ENCODE measurements around the gene GPR108.
A peak's percentile ranks its signal among the peaks of the same experiment; 100 is the strongest.

GPR108 gene

DNA sequence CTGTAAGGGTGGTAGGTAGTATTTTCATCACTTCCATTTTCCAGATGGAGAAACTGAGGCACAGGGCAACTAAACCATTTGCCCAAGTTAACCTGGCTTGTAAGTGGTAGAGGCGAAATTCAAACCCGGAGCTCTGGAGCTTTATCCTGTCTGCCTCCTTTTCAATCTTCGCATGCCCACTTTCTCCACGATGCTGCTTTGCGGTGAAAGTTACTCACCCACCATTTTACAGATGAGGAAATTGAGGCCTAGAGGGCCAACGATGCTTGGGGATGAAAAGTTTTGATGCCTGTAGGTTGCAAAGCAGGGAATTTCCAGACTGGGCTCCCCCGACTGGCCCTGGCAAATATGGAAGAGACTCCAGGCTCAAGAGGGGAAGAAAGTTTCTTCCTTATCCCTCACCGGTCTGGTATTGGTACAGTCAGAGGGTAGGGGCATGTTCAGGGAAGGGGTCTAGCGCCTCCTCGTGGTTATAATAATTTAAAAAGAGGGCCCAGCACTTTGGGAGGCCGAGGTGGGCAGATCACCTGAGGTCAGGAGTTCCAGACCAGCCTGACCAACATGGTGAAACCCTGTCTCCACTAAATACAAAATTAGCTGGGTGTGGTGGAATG lies 31.7 kb upstream of the GPR108 start:
- ChIA-PET POLR2A (no interaction called here), CTCF (interaction anchor here (0.5 to 9.5 kb wide), 10 partner anchors 21 to 643 kb away, joined by 3 to 92 read pairs (median 3); partner anchors contain the start of gene GPR108)
- Histone ChIP-seq H3K27me3 (replicated peaks in 2 of 5; ENCODE audit: control insufficient read depth in 4 of 5, insufficient read depth in 5 of 5, low read length in 4 of 5) (no peaks in the 10 kb centered on the region), H3K4me1 (ENCODE audit: control extremely low read depth in 1 of 4, control insufficient read depth in 4 of 4, insufficient read depth in 4 of 4, low read length in 3 of 4) (peaks cover 2 to 39% (median 31%) of the 10 kb centered on the region in 4 experiments), H3K27ac (ENCODE audit: insufficient read depth in 1 of 2, low read depth in 1 of 2, low read length in 2 of 2, poor library complexity in 1 of 2, severe bottlenecking in 2 of 2) (no peak overlapping the region), H3K9me3 (ENCODE audit: control extremely low read depth in 1 of 5, control insufficient read depth in 4 of 5, insufficient read depth in 2 of 5, low read depth in 1 of 5, low read length in 4 of 5) (no peaks in the 10 kb centered on the region), H3K4me3 (ENCODE audit: control insufficient read depth in 1 of 7, extremely low read depth in 1 of 7, insufficient read depth in 4 of 7, low read depth in 2 of 7, low read length in 6 of 7) (no peak overlapping the region), H3K36me3 (ENCODE audit: control insufficient read depth in 4 of 4, insufficient read depth in 4 of 4, low read length in 3 of 4) (no peaks in the 10 kb centered on the region)
- peak in 2 of 3 donors; percentile 33 to 40 for DNase-seq
- WGBS (ENCODE audit: insufficient coverage) = 83% methylated on average over 10 of the region's 11 CpGs

DNA sequence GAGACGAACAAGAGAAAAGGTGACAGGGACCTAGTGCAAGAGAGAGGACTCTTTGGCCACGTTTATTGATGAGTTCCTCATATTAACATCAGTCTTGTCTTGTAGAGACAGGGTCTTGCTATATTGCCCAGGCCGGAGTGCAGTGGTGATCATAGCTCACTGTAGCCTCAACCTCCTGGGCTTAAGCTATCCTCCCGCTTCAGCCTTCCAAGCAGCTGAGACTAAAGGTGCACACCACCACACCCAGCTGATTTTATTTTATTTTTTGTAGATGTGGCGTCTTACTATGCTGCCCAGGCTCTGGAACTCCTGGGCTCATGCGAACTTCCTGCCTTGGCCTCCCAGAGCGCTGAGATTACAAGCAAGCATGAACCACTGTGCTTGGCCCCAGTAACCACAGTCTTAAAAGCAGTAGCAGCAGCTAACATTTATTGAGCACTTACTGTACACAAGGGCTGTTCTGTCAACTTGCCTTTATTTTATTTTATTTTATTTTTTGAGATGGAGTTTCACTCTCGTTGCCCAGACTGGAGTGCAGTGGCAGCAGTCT lies 30.9 kb upstream of the GPR108 start:
- H3K36me3 ChIP-seq (ENCODE audit: control insufficient read depth in 4 of 4, insufficient read depth in 4 of 4, low read length in 3 of 4) = no peaks in the 10 kb centered on the region
- ChIA-PET POLR2A (interaction anchor here (1.1 kb wide), 1 partner anchor 33 kb away, joined by 3 read pairs; no protein-coding TSS in a partner anchor), CTCF (interaction anchor here (0.5 to 9.5 kb wide), 7 partner anchors 30 to 206 kb away, joined by 3 to 92 read pairs (median 4); partner anchors contain the start of gene GPR108)
- peak overlapping the region; percentile 13 to 93 (median 76) for H3K4me3 ChIP-seq (ENCODE audit: control insufficient read depth in 1 of 7, extremely low read depth in 1 of 7, insufficient read depth in 4 of 7, low read depth in 2 of 7, low read length in 6 of 7)
- H3K27me3 ChIP-seq (replicated peaks in 2 of 5; ENCODE audit: control insufficient read depth in 4 of 5, insufficient read depth in 5 of 5, low read length in 4 of 5) = no peaks in the 10 kb centered on the region
- H3K27ac ChIP-seq (ENCODE audit: insufficient read depth in 1 of 2, low read depth in 1 of 2, low read length in 2 of 2, poor library complexity in 1 of 2, severe bottlenecking in 2 of 2) = no peak overlapping the region
- H3K9me3 ChIP-seq (ENCODE audit: control extremely low read depth in 1 of 5, control insufficient read depth in 4 of 5, insufficient read depth in 2 of 5, low read depth in 1 of 5, low read length in 4 of 5) = no peaks in the 10 kb centered on the region
- no peak for DNase-seq
- H3K4me1 ChIP-seq (ENCODE audit: control extremely low read depth in 1 of 4, control insufficient read depth in 4 of 4, insufficient read depth in 4 of 4, low read length in 3 of 4) = peaks cover 2 to 33% (median 25%) of the 10 kb centered on the region in 4 experiments
- WGBS (ENCODE audit: insufficient coverage) = 66% methylated on average over 6 of the region's 8 CpGs

DNA sequence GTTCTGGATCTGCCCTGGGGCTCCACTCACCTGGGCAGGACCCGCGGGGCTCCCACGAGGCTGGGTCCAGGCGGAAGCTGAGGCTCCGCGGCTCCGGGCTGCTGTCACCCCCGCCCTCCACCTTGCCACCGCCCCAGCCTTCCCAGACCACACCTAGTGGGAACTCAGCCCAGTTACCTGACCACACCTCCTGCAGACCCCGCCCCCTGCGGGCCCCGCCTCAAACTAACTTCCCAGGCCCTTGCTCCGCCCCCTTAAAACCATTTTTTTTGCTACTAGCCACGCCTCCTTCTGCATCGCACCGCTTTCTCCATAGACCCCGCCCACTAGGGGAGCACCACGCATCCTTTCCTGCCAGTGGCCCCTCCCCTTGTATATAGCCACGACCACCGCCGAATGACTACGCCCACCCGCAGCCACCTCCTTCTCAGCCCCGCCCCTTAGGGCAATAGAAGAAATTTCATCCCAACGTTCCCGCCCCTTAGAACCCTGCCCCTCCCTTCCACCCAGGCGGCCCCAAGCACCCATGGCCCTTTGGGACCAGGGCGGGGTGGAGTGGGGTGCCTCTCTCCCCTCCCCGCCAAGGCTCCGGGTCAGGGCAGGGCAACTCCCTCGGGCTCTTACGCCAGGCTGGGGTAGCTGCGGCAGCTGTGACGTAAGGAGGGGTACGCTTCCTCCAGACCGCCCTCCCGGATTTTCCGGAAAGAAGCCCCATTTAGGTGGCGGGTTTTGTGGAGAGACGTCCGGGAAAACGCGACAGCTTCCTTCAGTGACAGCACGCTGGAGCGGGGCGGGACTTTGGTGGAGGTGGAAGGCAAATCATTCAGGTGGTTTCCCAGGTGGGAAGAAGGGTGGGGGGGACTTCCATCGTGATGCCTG lies 30.2 kb upstream of the GPR108 start, which contains the start of gene SH2D3A:
Gene SH2D3A (minus strand): TSS at position 79 of the 879 bp plus-strand sequence. CDS start 3,687 bp downstream, outside the sequence.
- Histone ChIP-seq H3K9me3 (ENCODE audit: control extremely low read depth in 1 of 5, control insufficient read depth in 4 of 5, insufficient read depth in 2 of 5, low read depth in 1 of 5, low read length in 4 of 5) (no peaks in the 10 kb centered on the region), H3K27me3 (replicated peaks in 2 of 5; ENCODE audit: control insufficient read depth in 4 of 5, insufficient read depth in 5 of 5, low read length in 4 of 5) (no peaks in the 10 kb centered on the region), H3K27ac (ENCODE audit: insufficient read depth in 1 of 2, low read depth in 1 of 2, low read length in 2 of 2, poor library complexity in 1 of 2, severe bottlenecking in 2 of 2) (peak within 1 kb of the TSS in 1 of 2 experiments; percentile 51), H3K4me3 (ENCODE audit: control insufficient read depth in 1 of 7, extremely low read depth in 1 of 7, insufficient read depth in 4 of 7, low read depth in 2 of 7, low read length in 6 of 7) (peak within 1 kb of the TSS; percentile 34 to 93 (median 76)), H3K36me3 (ENCODE audit: control insufficient read depth in 4 of 4, insufficient read depth in 4 of 4, low read length in 3 of 4) (no peaks in the 10 kb centered on the region), H3K4me1 (ENCODE audit: control extremely low read depth in 1 of 4, control insufficient read depth in 4 of 4, insufficient read depth in 4 of 4, low read length in 3 of 4) (peaks cover 2 to 26% (median 21%) of the 10 kb centered on the region in 4 experiments)
- WGBS (ENCODE audit: insufficient coverage) = 2% methylated on average over 34 of the region's 47 CpGs
- POLR2A ChIA-PET = interaction anchor here (0.5 to 1.2 kb wide), 3 partner anchors 34 to 95 kb away, joined by 3 to 7 read pairs (median 3); no protein-coding TSS in a partner anchor
- peak; percentile 94 to 96 (median 96) for DNase-seq
- CTCF ChIA-PET = interaction anchor here (1.2 to 9.5 kb wide), 3 partner anchors 13 to 35 kb away, joined by 3 to 92 read pairs (median 6); no protein-coding TSS in a partner anchor

DNA sequence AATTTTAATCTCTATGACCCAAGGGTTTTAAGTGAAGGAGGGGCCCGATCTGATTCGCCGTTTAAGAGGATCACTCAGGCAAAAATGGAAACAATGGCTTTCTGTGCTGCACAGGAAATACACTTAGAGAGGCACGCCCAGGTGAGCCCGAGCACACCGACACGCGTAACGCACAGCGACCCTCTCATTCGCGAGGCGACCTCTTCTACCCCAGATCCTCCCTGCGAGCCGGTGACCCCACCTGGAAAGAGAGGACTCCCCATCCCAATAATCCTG lies 29.6 kb upstream of the GPR108 start:
- Histone ChIP-seq H3K9me3 (ENCODE audit: control extremely low read depth in 1 of 5, control insufficient read depth in 4 of 5, insufficient read depth in 2 of 5, low read depth in 1 of 5, low read length in 4 of 5) (no peaks in the 10 kb centered on the region), H3K27ac (ENCODE audit: insufficient read depth in 1 of 2, low read depth in 1 of 2, low read length in 2 of 2, poor library complexity in 1 of 2, severe bottlenecking in 2 of 2) (peak overlapping the region in 1 of 2 experiments; percentile 51), H3K36me3 (ENCODE audit: control insufficient read depth in 4 of 4, insufficient read depth in 4 of 4, low read length in 3 of 4) (no peaks in the 10 kb centered on the region), H3K4me3 (ENCODE audit: control insufficient read depth in 1 of 7, extremely low read depth in 1 of 7, insufficient read depth in 4 of 7, low read depth in 2 of 7, low read length in 6 of 7) (peak overlapping the region; percentile 34 to 93 (median 76)), H3K27me3 (replicated peaks in 2 of 5; ENCODE audit: control insufficient read depth in 4 of 5, insufficient read depth in 5 of 5, low read length in 4 of 5) (no peaks in the 10 kb centered on the region), H3K4me1 (ENCODE audit: control extremely low read depth in 1 of 4, control insufficient read depth in 4 of 4, insufficient read depth in 4 of 4, low read length in 3 of 4) (peaks cover 2 to 26% (median 21%) of the 10 kb centered on the region in 4 experiments)
- 0% methylated on average over 13 of the region's 15 CpGs for WGBS (ENCODE audit: insufficient coverage)
- peak in 2 of 3 donors; percentile 42 to 56 for DNase-seq
- POLR2A ChIA-PET = interaction anchor here (1.2 kb wide), 1 partner anchor 60 kb away, joined by 3 read pairs; no protein-coding TSS in a partner anchor
- CTCF ChIA-PET = interaction anchor here (1.2 to 9.5 kb wide), 2 partner anchors 13 to 35 kb away, joined by 3 to 92 read pairs; no protein-coding TSS in a partner anchor

DNA sequence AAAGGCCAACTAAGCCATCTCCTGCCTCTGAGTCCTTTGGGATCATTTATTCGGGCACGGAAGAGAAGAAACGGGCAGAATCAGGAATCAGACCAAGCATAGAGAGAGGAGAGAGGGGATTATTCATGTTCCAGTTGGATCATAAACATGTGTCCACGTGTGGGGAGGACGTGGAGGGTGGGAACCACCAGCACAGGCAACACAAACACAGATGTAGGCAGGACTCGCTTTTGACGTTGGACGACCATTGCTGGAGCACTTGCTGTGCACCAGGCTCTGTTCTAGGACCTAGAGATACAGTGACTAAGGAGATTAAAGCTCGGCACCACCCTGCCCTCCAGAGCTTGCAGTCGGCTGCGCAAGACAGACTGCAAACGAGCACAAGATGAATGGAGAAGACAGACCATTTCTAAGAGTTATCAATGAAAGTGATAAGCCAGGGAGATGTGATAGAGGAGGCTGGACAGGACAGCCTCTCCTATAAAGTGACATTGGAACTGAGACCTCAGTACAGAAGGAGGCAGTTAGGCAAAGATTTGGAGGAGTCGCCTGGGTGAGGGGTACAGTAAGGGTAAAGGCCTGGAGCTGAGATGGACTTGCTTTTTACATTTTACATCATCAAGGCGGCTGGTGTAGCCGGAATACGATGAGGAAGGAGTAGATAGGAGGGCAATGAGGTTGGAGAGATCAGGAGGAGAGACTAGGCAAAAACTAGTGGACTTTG lies 29.1 kb upstream of the GPR108 start:
- CTCF ChIA-PET = interaction anchor here (1.2 to 9.5 kb wide), 2 partner anchors 12 to 36 kb away, joined by 3 to 92 read pairs; no protein-coding TSS in a partner anchor

DNA sequence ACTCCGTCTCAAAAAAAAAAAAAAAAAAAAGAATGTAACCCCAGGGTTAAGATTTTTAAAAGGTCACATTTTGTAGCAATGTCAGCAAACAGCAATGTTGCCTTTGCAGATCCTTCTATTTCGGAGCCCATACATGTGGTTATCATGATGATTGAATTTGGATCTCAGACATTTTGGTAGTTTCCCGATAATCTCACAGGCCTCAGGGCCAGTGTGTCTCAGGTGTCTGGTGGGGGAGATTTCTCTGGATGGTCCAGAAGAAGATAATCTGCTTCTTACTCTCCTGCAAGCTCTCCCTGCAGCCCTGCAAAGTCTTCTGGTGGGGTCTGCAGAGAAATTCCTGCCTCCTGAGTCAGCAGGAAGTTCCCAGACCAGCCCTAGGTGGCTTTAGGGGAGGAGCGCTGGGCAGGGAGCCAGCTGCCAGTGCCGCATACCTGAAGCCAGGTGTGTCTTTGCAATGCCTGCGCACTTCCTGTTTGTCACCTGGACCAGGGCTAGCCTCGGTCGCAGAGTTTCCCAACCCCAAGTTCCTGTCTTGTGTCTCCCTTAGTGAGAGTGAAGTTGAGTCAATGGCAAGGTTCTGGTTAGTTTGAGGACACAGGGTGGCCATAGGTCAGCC lies 28.5 kb upstream of the GPR108 start:
- Histone ChIP-seq H3K9me3 (ENCODE audit: control extremely low read depth in 1 of 5, control insufficient read depth in 4 of 5, insufficient read depth in 2 of 5, low read depth in 1 of 5, low read length in 4 of 5) (no peaks in the 10 kb centered on the region), H3K4me3 (ENCODE audit: control insufficient read depth in 1 of 7, extremely low read depth in 1 of 7, insufficient read depth in 4 of 7, low read depth in 2 of 7, low read length in 6 of 7) (peak overlapping the region in 1 of 7 experiments; percentile 93), H3K27ac (ENCODE audit: insufficient read depth in 1 of 2, low read depth in 1 of 2, low read length in 2 of 2, poor library complexity in 1 of 2, severe bottlenecking in 2 of 2) (peak overlapping the region in 1 of 2 experiments; percentile 1), H3K36me3 (ENCODE audit: control insufficient read depth in 4 of 4, insufficient read depth in 4 of 4, low read length in 3 of 4) (no peaks in the 10 kb centered on the region), H3K27me3 (replicated peaks in 2 of 5; ENCODE audit: control insufficient read depth in 4 of 5, insufficient read depth in 5 of 5, low read length in 4 of 5) (no peaks in the 10 kb centered on the region), H3K4me1 (ENCODE audit: control extremely low read depth in 1 of 4, control insufficient read depth in 4 of 4, insufficient read depth in 4 of 4, low read length in 3 of 4) (peaks cover 2 to 26% (median 19%) of the 10 kb centered on the region in 4 experiments)
- WGBS (ENCODE audit: insufficient coverage) = 82% methylated on average over 7 of the region's 8 CpGs
- ChIA-PET POLR2A (no interaction called here), CTCF (no interaction called here)
- DNase-seq = no peak

More for the DNA sequence above, 29.1 kb upstream of the GPR108 start:
- DNase-seq = no peak
- H3K9me3 ChIP-seq (ENCODE audit: control extremely low read depth in 1 of 5, control insufficient read depth in 4 of 5, insufficient read depth in 2 of 5, low read depth in 1 of 5, low read length in 4 of 5) = no peaks in the 10 kb centered on the region
- peak overlapping the region; percentile 34 to 93 (median 76) for H3K4me3 ChIP-seq (ENCODE audit: control insufficient read depth in 1 of 7, extremely low read depth in 1 of 7, insufficient read depth in 4 of 7, low read depth in 2 of 7, low read length in 6 of 7)
- H3K27ac ChIP-seq (ENCODE audit: insufficient read depth in 1 of 2, low read depth in 1 of 2, low read length in 2 of 2, poor library complexity in 1 of 2, severe bottlenecking in 2 of 2) = peak overlapping the region in 1 of 2 experiments; percentile 51
- POLR2A ChIA-PET = interaction anchor here (1.2 kb wide), 1 partner anchor 61 kb away, joined by 3 read pairs; no protein-coding TSS in a partner anchor
- no peaks in the 10 kb centered on the region for H3K27me3 ChIP-seq (replicated peaks in 2 of 5; ENCODE audit: control insufficient read depth in 4 of 5, insufficient read depth in 5 of 5, low read length in 4 of 5)
- H3K36me3 ChIP-seq (ENCODE audit: control insufficient read depth in 4 of 4, insufficient read depth in 4 of 4, low read length in 3 of 4) = no peaks in the 10 kb centered on the region
- H3K4me1 ChIP-seq (ENCODE audit: control extremely low read depth in 1 of 4, control insufficient read depth in 4 of 4, insufficient read depth in 4 of 4, low read length in 3 of 4) = peaks cover 2 to 26% (median 19%) of the 10 kb centered on the region in 4 experiments
- 74% methylated on average over 13 of the region's 16 CpGs for WGBS (ENCODE audit: insufficient coverage)
